ENCODE measurements around the gene ANKRD45. TPM values are rescaled to one million over a fixed set of nuclear protein-coding genes. Genes with fewer than 3 reads are reported as not detected.

ANKRD45 gene, protein sequence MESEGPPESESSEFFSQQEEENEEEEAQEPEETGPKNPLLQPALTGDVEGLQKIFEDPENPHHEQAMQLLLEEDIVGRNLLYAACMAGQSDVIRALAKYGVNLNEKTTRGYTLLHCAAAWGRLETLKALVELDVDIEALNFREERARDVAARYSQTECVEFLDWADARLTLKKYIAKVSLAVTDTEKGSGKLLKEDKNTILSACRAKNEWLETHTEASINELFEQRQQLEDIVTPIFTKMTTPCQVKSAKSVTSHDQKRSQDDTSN
- total RNA-seq: under 0.01 and 0.46 TPM in 2 replicates

DNA sequence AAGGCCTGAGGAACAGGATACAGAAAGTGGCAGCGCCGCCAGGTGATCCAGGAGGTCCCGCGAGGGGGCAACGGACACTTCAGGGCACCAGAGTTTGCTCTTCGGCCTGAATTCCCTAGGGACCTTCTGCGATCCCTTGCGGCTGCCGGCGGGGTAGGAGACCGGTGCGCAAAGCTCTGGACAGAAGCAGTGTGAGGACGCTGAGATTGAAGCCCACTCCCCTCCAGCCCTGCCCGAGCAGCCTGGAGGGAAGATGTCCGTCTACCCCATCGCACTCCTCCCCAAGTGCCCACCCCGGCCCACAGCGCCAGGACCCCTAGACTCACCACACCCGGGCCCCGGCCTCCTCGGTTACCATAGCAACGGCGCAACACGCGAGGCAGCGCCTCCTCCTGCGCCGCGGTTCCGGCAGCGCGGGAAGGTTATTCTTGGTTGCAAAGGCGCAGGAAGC is at the start of gene ANKRD45:
Gene ANKRD45 (minus strand): TSS at position 361 of the 451 bp plus-strand sequence. CDS start 10,433 bp downstream, outside the sequence.

DNA sequence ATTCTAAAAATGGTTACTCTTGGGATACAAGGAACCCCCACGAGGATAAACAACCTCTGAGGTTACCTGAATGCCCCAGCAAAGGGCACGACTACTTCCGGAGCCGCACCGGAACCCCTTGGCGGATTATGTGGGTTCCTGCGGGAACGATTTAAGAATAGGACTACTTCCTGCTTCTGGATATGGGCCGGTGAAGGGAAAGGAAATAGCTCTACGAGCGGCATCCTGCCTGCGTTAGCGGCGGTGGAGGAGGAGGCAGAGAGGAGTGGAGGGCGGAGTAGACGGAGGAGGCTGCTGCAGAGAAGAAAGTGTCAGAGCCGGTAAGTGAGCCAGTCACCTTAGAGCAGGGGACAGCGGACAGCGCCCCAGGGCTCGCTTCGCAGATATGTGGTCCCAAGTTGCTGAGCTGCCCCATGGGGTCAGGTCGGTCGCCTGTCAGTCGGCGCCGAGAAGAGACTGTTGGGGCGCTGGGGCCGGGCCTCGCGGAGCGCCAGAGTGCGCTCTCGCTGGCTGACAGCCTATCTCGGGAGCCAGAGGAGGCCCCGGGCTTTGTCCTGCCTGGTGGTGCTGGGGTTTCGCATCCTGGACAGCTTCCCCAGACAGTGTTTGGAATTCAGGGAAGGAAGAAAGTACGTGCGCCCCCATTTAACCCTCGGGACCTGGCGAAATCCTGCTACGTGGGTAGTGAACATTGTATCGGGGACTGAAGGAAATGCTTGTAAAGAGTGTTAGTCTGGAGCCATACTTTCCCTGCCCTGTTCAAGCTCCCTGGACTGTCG is 45.3 kb upstream of the ANKRD45 start, which contains the start of gene KLHL20:
Gene KLHL20 (plus strand): TSS at position 223 of the 779 bp plus-strand sequence. CDS start 1,063 bp downstream, outside the sequence.

DNA sequence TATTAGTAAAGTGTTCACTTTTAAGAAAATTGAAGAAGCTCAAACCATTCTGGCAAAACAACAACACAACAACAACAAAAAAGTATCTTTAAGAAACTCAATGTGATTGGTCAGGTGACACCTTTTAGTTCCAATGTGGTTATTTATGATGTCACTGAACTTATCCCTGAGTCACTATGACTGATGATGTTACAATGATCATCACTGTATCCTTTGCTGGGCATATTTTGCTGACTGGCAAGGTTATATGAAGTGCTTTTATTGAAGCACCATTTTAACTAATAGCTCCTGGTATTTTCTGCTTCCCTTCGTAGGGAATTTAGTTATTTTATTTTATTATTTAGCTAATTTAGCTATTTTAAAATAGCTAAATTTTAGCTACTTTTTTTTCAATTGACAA is 34.5 kb downstream of the ANKRD45 start, which contains the start of gene TEX50:
Gene TEX50 (plus strand): TSS at position 223 of the 400 bp plus-strand sequence. CDS start 184 bp downstream, outside the sequence.

DNA sequence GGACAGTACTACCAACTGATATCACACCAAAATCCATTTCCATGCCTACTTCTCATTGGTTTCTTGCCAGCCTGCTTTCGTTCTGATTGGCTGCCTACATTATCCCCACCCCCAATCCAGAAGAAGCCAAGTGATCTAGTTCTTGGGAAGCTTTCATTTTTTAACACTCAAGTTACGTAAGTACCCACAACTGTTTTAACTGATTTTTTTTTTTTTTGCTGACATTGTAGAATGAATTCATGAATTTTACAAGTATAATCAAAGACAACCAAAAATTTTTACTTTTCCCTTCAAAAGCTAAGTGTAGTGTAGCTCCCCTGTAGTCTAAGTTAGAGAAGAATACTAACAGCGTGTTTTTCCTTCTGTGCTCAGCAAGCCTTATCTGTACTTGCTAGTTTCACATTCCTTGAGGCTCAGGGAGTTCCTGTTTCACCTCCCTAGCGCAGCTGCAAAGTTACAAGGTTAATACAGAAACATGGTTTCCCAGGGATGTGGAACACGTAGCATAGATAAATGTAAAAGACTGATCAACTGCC is 66.5 kb downstream of the ANKRD45 start, which contains the start of gene SLC9C2:
Gene SLC9C2 (minus strand): TSS at position 17 of the 536 bp plus-strand sequence. CDS start 1,296 bp downstream, outside the sequence.

Other genes starting within 250 kb of the ANKRD45 start
- 194 and 260 TPM in 2 replicates for gene PRDX6, start 192.5 kb downstream of the ANKRD45 start, total RNA-seq
- 0.32 TPM in 1 of 2 replicates, not detected in the other for gene SLC9C2, start 66.8 kb downstream of the ANKRD45 start, total RNA-seq
- not detected in 2 replicates for gene TEX50, start 34.5 kb downstream of the ANKRD45 start, total RNA-seq
- gene KLHL20, start 45.1 kb upstream of the ANKRD45 start, total RNA-seq: 32.2 and 47.6 TPM in 2 replicates
- gene DARS2, start 154.8 kb upstream of the ANKRD45 start, total RNA-seq: 26.0 and 27.8 TPM in 2 replicates
- gene CENPL, start 155.0 kb upstream of the ANKRD45 start, total RNA-seq: 19.5 and 29.3 TPM in 2 replicates
- 505 and 678 TPM in 2 replicates for gene GAS5, start 198.1 kb upstream of the ANKRD45 start, total RNA-seq
- gene ZBTB37, start 198.5 kb upstream of the ANKRD45 start, total RNA-seq: 2.9 and 6.4 TPM in 2 replicates
- gene SERPINC1, start 247.5 kb upstream of the ANKRD45 start, total RNA-seq: not detected in 2 replicates